Measurements from ENCODE around the gene DHRS7.

GRCh38 chr14:60151715-60152114, 13.5 kb downstream of the DHRS7 start:
- TF ChIP-seq CTCF (IDR thresholded peaks at IDR 0.05) = no peak
- TF ChIP-seq POLR2A (IDR thresholded peaks at IDR 0.05) = no peak
